ENCODE measurements around the gene FNBP1.
A peak's percentile ranks its signal among the peaks of the same experiment; 100 is the strongest.
"Not testable (repeated sequence)": the region's sequence is repeated elsewhere in the genome, so short reads cannot be mapped to it uniquely, and the experiment has no call there.

FNBP1 gene

DNA sequence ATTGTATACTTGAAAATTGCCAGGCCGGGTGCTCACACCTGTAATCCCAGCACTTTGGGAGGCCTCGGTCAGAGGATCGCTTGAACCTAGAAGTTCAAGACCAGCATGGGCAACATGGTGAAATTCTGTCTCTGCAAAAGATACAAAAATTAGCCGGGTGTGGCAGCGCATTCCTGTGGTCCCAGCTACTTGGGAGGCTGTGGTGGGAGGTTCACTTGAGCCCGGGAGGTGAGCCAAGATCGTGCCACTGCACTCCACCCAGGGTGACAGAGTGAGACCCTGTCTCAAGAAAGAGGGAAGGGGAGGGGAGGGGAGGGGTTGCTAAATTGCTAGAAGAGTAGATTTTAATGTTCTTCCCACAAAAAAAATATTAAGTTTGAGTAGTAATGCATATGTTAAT, 53.2 kb downstream of the FNBP1 start:
- no peak for DNase-seq

DNA sequence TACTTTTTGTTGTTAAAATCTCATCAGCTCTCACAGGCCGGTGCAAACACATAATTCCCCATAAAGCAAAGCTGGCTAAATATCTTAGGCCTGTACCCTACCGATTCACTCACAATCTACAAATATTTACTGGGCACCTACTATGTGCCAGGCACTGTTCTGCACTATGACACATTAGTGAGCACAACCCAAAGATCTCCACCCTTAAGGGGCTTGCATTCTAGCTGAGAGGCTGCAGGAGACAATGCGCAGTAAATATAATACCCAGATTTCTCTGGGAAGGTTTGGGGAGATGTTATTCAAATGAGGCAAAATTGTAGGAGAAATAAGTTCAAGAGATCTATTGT, 53.7 kb downstream of the FNBP1 start:
- DNase-seq, result no peak

GRCh38 chr9:129988607-129989361, 54.2 kb downstream of the FNBP1 start:
- DNase-seq, result no peak

DNA sequence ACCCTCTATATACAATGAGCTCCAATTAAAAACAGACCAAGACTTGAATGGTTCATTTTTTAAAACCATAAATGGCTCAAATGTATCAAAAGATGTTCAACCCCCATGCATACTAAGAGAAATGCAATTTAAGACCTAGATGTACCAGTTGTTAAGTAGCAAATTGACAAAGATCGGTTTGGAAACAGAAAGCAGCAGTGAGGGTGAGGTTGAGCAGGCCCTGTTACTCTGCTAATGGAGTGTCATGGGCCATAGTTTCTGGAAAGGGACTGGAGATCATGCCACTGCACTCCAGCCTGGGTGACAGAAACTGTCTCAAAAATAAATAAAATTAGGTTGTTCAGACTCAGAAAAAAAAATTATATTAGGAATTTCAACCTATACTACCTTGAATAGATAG, 55.0 kb downstream of the FNBP1 start:
- DNase-seq, result no peak

- DNase-seq, result no peak
Observed at GRCh38 chr9:129987047-129987446, 55.9 kb downstream of the FNBP1 start.

GRCh38 chr9:129984589-129984988, 58.4 kb downstream of the FNBP1 start:
- peak; percentile 24 for DNase-seq

DNA sequence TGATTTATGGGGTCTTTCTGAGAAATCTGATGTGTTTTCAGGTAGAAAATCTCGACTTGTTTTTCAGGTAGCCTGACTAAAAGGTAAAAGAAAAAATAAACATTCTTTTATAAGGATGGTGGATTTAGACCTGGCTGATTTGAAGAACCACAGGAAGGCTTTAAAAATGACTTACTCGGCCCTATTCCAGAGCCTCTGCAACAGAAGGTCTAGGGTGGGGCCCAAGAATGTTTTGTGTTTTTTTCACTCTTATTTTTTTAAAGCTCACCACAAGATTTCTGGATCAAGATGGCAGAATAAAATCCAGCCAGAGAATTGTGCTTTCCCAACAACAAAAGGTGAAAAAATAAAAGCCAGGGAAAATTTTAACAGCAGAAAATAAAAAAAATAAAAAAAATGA, 59.1 kb downstream of the FNBP1 start:
- DNase-seq, result no peak

DNA sequence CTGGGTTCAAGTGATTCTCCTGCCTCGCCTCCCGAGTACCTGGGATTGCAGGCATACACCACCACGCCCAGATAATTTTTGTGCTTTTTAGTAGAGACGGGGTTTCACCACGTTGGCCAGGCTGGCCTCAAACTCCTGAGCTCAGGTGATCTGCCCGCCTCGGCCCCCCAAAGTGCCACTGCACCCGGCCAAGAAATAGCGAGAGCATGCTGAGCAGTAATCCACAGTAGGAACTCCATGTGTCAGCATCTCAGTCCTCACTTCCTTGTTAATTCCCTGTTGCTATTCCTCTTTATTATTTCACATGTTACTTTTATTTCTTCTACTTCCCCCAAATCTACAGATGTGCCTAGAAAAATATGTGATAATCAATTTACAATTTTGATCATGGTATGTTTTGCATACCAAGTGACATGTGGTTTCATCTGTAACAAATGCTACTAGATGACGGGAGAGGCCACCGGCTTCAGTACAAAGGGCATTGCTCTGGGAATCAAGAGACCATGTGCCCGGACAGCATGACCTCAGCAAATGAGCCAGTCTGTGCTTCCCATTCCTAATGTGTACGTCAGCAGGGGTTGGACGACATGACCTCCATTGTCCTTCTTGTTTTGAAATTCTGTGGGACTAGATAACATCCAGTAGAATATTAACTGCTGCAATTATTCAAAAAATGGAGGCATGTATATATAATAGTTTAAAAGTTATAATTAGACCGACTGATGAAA, 61.6 kb downstream of the FNBP1 start:
- DNase-seq, result peak; percentile 90

GRCh38 chr9:129980224-129980623, 62.8 kb downstream of the FNBP1 start:
- not testable (repeated sequence) for DNase-seq

DNA sequence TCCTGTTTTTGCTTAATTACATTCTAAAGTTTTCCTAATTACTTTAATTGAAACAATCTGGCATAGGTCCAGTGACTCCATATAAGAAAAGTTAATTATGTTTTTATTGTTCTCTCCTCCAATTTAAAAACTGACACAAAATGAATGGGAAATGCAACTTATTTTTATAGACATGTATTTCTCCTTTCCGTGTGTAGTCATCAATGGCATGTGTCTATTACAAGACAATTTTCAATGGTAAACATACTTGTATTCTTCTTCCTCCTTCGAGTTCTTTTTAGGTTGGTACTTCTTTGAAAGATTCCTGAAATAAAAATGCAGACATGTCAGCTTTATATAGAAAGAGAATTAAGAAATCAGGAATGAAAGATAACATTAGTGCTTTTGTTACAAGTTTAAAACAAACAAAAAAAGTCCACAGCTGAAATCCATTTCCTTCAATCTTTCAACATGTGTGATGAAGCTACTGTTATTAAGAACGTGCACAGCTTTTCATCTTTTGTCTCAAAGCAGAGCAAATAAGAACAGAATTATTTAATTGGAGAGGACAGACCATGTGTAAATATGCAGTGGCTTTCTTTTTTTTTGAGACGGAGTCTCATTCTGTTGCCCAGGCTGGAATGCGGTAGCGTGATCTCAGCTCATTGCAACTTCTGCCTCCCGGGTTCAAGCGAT, 63.8 kb downstream of the FNBP1 start:
- peak; percentile 54 for DNase-seq

- DNase-seq, result no peak
Observed at GRCh38 chr9:129972816-129973215, 70.2 kb downstream of the FNBP1 start.

GRCh38 chr9:129968690-129969485, 74.1 kb downstream of the FNBP1 start:
- peak; percentile 86 for DNase-seq

- no peak for DNase-seq
Observed at GRCh38 chr9:129964901-129965734, 77.9 kb downstream of the FNBP1 start.

DNA sequence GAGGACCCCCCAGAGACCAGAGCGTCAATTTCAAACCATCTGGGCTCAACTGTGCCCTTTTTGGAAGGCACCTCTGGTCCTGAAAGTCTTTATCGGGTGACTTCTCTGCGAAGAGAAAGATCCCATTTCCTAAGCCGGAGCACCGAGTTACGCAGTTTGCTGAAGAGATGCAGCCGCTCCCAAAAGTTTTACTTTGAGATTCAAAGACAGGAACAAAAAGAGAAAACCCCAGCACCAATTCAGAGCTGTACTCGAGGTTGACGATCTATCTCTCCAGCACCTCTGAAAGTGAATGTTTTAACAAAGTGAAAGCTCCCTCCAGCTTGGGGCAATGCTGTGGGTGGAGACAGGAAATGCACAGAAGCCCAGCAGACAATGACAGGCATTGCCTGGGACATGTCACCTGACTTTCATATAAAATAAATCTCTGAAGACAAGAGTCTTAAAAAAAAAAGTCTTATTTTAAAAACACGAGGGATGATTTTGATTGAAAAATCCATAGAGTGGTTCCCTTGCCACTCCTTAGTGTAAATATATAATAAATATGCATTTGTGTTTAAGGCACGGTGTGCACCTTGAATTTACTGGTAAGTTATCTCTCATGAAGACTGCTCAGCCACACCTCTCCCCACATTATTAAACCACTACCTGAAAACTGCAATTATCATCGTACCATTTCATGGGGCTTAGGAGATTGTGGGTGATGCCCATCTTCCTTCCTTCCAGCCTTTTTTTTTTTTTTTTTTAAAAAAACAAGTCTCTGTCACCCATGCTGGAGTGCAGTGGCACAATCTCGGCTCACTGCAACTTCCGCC, 79.9 kb downstream of the FNBP1 start:
- peak; percentile 89 for DNase-seq

DNA sequence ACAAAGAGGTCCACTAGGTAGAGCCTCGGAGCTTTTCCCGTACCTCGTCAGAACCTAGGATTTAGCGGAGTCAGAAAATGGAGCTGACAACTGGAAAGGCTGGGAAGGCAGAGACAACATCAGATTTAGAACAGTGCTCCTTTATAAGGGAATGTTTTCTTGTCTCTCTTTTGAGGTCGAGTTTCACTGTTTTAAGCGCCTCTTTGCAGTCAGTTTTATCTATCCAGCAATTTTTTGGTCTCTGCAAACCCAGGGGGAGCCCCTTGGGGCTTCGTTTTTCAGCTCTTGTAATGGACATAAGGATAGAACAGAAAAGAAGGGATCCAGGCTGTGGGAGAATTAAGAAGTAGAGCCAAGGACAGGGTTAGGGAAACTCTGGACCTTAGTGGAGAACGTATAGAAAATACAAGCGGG, 80.5 kb downstream of the FNBP1 start:
- no peak for DNase-seq

DNA sequence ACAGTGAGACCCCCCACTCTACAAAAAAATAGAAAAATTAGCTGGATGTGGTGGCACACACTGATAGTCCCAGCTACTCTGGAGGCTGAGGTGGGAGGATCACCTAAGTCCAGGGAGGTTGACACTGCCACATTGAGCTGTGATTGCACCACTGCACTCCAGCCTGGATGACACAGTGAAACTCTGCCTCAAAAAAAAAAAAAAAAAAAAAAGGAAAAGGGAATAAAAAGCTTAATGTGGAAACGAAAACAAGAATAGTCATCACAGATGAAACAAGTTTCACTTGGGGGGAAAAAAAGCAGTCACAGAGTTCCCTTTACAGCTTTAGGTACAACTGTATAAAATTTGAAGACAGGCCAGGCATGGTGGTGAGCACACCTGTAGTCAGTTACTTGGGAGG, 84.2 kb downstream of the FNBP1 start:
- DNase-seq, result peak; percentile 81

DNA sequence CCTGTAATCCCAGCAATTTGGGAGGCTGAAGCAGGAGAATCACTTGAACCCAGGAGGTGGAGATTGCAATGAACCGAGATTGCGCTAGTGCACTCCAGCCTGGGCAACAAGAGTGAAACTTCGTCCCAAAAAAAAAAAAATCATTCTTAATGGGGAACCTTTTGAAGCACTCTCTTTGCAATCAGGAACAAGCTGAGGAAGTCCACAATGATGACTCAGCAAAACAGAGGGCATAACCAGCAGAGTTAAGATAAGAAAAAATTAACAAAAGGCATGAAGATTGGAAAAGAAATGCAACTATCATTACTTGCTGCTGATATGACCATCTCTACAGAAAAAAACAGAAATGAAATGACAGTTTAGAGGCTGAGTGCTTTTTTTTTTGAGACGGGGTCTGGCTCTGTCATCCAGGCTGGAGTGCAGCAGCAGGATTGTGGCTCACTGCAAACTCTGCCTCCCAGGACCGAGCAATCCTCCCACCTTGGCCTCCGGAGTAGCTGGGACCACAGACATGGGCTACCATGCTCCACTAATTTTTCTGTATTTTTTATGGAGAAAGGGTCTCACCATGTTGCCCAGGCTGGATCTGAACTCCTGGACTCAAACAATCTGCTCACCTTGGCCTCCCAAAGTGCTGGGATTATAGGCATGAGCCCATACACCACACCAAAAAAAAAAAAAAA, 88.0 kb downstream of the FNBP1 start:
- peak; percentile 84 for DNase-seq

- DNase-seq, result no peak
Observed at GRCh38 chr9:129953736-129954135, 89.3 kb downstream of the FNBP1 start.

DNA sequence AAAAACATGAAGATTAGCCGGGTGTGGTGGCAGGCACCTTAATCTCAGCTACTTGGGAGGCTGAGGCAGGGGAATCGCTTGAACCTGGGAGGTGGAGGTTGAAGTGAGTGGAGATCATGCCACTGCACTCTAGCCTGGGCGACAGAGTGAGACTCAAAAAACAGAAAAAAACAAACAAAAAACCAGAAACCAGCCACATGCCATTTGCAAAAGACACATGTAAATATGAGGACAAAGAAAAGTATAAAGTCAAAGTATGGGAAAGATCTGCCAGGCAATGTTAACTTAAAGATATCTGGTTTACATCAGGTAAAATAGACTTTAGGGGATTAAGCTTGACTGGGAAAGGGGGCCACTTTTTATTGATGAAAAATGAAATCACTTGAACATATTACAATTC, 90.7 kb downstream of the FNBP1 start:
- DNase-seq, result no peak

- no peak for DNase-seq
Observed at GRCh38 chr9:129949821-129950220, 93.2 kb downstream of the FNBP1 start.

DNA sequence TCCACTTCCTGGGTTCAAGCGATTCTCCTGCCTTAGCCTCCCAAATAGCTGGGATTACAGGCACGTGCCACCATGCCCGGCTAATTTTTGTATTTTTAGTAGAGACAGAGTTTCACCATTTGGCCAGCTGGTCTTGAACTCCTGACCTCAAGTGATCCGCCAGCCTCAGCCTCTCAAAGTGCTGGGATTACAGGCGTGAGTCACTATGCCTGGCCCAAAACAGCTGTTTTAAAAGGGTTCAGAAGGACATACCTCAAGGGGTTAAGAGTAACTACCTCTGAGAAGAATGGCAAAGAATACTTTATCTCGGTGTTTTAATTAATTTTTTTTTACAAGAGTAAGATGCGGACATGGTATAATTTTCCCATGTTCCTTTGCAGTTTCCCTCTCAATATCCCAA, 94.4 kb downstream of the FNBP1 start:
- not testable (repeated sequence) for DNase-seq
